GM21526 (cell line): Measurements from ENCODE around the gene HKDC1.
"Not testable (repeated sequence)": the region's sequence is repeated elsewhere in the genome, so short reads cannot be mapped to it uniquely, and the experiment has no call there.

ENCODE experiments used
- ATAC-seq: cut with Tn5 transposase; IDR thresholded peaks from one replicate; pipeline ENCODE4 v1.9.1; 2021; ENCODE audit warnings: moderate library complexity; ENCODE audit not compliant: unreplicated experiment, low FRiP score

Gene HKDC1

DNA sequence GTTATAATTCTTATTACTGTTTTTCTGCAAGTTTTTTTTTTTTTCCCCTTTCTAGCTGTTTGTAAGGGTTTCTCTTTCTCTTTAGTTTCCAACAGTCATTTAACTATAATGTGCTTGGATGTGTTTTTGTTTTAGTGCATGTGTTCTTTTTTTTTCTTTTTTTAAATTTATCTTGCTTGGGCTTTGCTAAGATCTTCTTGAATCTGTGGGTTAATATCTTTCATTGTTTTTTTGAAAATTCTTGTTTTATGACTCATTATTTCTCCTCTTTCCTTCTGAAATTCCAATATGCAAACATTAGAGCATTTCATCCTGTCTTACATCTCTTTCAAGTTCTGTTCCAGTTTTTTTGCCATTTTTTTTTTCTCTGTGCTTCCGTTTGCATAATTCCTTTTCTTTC, 52.5 kb downstream of the HKDC1 start:
- ATAC-seq: no peak

DNA sequence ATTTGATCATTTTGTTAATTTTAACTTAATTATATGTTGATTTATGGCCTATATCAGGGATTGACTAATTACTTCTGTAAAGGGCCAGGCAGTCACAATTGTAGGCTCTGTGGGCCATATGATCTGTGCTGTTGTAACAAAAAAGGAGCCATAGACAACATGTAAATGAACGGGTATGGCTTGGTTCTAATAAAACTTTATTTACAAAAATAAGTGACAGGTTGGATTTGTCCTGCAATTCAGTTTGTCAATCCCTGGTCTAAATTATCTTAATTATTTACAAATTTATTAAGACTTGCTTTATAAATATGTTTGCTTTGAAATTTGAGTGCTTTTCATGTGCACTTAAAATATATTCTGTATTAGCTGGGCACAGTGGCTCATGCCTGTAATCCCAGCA, 55.3 kb downstream of the HKDC1 start:
- ATAC-seq: no peak

DNA sequence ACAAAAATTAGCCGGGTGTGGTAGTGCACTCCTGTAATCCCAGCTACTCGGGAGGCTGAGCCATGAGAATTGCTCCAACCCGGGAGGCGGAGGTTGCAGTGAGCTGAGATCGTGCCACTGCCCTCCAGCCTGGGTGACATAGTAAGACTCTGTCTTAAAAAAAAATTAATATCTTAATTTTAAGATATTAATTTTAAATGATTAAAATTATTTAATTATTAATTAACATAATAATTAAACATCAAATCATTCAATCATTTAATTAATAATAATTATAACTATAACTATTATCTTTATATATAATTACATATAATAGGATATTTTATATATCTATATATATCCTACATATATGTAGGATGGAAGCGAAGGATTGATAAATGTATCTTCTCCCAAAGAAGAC, 56.4 kb downstream of the HKDC1 start:
- no peak for ATAC-seq

DNA sequence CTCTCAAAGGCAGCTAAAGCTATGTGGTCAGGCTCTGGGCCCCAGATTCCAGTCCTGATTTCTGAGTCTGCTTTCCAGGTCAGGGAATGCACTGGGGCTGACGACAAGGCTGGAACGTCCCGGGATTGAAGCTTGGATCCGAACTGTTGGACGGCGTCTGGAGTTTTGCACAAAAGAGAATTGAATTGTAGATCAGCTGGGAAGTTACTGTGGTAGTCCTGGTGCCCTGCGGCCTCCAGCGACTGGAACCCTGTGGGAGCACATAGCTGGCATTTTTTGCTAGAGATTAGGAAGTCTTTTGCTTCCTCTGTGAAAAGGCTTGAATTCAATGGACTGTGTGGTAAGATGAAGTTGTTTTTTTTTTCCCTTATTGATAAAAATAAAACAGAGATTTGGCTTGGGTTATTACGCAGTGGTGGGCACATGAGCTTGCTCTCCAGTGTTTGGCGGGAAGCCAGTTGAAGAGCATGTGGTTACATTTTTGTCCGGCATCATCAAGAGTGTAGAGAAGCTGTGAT, 58.4 kb downstream of the HKDC1 start, which contains the start of gene HK1:
TSS of gene HK1 (plus strand) at position 51 of the 518 bp plus-strand sequence.
- ATAC-seq: no peak

DNA sequence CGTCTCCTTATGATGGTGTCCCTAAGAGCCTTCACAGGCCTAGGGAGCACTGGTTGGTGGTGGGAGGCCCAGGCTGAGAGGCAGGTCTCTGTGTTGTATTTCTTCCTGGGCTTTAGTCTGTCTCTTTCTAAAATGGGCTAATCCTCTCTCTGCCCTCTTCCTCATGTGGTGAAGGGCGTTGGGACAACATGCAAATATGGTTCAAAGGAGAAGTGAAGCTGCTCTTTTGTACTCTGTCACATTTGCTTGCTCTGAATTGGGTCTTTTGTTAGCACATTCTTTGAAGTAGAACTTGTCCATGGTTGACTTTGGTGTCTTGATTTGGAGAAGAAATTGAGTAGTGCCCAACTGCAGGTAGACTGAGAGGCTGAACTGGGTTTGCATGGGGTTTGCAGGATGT, 59.0 kb downstream of the HKDC1 start:
- no peak for ATAC-seq

DNA sequence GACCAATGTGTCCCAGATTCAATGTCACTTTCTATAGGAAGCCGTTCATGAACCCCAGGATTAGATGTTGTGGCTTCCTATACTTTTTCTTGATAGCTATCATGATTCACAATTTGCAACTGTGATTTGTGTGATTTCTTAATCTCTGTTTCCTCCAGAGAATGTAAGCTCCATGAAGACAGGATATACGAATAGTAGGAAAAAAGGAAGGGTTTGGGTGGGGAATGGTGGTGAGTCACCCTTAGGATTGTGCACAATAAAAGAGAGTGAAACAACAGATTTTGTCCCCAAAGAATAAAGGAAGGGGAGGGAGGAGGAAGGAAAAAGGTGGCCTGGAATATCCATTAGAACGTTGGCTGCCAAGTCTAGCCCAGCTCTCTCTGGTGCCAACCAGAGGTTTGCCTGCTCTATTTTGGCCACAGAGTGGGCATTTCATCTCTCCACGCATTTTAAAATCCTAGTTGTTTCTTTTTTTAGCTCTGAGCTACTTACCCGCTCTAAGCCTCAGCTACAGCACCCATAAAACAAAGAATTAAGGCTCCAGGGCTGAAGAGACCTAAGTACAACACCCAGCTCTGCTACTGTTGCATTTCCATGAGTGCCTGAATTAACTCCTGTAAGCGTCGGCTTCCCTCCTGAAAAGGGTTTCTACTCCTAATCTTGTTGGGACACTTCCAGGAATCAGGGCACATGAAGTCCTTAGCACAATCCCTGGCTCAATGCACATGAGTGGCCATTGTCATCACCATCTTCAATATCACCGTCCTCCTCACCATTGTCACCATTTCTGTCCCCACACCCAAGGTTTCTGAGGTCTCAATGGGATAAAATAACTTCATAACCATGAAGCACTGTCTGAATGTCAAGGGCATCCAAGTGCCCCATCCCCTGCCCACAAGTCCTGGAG, 61.6 kb downstream of the HKDC1 start:
- ATAC-seq: no peak

DNA sequence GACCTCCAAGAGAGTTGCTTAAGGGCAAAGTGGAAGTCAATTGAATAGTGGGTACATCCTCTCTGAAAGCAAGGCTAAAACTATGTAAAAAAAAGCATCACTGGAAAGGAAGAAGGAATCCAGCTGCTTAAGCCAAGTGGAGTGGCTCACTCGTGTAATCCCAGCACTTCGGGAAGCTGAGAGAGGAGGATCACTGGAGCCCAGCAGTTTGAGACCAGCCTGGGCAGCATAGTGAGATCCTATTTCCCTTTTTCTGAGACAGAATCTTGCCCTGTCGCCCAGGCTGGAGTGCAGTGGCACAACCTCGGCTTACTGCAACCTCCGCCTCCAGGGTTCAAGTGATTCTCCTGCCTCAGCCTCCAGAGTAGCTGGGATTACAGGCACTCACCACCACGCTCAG, 64.3 kb downstream of the HKDC1 start:
- ATAC-seq: not testable (repeated sequence)

DNA sequence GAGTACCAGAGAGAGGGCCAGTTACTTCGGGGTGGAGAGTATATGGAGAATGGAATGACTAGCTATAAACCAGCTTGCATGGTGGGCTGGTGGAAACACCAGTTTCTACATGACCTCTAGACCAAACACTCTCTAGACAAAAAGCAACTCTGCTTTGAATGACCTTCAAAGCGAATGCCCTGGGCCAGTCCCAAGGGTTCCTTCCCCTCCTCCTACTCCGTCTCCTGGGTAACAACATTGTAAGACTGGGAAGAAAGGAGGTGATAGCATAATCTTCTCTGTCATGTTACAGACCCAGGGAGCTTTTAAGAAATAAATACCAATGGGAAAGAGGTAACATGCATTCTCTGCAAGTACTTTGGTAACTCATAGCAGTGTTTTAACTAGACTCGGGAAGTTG, 65.6 kb downstream of the HKDC1 start:
- no peak for ATAC-seq

DNA sequence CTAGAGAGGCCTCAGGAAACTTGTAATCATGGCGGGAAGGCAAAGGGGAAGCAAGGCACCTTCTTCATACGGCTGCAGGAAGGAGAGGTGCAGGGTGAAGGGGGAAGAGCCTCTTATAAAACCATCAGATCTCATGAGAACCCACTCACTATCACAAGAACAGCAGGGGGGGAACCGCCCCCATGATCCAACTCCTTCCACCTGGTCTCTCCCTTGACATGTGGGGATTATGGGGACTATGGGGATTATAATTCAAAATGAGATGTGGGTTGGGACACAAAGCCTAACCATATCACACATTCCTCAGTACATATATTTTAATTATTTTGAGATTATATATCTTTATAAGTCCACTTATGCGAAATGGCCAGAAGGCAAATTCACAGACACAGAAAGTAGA, 67.0 kb downstream of the HKDC1 start:
- no peak for ATAC-seq

DNA sequence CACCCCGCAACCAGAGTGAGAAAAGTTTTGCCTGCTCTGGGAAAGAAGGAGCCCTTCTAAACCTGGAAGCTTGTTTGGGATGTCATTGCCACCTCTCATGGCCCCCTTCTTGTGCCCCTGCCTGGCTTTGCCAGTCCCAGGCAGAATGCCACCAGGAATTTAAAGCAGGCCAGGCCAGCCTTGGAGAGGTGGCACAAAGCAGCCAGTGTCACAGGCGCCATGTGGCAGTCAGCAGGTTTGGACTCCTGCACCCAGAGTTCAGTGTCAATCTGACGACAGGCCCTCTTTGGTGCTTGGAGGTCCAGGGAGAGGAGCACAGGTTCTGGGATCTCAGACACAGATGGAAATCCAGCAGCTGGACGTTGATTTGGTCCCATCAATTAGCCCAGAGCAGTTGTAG, 70.9 kb downstream of the HKDC1 start:
- no peak for ATAC-seq

DNA sequence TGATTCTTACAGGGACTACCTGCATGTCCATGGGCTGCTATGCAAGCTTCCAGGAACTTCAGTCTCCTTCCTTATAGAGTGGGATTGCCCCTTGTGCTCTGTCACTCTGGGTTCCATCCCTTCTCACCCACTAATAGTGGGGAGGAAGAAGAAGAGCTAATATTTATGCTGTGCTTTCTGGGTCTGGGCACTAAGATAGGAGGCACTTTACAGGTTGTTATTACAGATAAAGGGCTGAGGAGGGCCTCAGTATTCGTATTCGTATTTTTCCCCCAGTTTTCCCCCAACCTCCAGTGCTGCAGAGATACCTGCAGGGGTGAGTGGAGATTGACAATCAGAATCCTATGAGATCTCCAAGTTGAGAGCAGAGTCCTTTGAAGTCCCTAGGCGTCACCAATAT, 72.3 kb downstream of the HKDC1 start:
- no peak for ATAC-seq

DNA sequence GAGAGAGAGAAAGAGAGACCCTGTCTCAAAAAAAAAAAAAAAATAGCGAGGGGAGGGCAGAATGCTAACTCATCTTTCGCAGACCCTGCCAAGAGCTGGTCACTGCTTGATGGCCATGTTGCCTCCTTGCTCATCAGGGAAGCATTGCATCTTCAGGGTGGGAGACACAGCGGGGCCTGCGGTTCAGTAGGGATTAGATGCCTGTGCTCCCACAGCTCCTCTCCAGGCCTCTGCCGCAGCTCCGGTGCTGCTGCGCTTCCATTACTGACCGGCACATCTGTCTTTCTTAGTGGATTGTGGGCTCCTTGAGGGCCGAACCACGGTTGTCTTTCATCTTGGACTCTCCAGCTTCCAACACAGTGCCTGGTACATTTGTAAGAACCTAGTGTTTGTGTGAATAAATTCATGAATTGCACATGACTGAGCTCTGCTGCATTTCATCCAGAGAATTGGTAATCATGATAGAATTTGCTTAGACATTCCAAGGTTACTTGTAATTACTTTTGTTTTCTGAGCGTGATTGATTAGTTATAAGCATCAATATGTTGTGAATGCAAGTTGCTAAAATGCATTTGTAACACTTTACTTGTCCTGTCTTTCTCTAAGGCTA, 75.0 kb downstream of the HKDC1 start:
- ATAC-seq: no peak

DNA sequence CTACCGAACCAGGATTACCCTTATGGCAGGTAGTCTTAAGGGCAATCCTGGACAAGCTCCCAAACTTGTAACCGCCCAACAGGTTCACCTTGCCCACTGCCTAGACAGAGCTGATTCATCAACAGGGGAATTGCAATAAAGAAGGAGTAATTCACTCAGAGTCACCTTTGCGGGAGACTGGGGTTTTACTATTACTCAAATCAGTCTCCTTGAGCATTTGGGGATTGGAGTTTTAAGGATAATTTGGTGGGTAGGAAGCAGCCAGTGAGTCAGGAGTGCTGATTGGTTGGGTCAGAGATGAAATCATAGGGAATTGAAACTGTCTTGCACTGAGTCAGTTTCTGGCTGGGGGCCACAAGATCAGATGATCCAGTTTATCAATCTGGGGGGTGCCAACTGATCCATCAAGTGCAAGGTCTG, 83.5 kb downstream of the HKDC1 start:
- ATAC-seq: no peak

DNA sequence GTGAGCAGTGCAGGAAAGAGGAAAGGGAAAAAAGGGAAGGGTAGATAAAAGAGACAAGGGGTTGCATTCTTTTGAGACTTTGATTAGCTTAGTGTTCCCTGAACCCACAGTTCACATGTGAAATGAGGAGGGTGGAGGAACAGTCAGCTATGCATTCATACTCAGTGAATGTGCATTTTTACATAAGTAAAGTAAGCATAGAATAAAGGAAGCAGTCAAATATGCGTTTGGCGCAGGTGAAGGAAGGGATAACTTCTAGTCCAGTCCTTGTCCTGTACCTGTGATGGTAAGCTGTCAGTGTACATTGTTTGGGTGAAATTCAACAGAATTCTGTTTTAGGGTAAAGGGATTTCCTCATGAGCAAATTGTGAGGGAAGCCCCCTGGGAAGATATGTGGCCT, 86.3 kb downstream of the HKDC1 start:
- no peak for ATAC-seq

DNA sequence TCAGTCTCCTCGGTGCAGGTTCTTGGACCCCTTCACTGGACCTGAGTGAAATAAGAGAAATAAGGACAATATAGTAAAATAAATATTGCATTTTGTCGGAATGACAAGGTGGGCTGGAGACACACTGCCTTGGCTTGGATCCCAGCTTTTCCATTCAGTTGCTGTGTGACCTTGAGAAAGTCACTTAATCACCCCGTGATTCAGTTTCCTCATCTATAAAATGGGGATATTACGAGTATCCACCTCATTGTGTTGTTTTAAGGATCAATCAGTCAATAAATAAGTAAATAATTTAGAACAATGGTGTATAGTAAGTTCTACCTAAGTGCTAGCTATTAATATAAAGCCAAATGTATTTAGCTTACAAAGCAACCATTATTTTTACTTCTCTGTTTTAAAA, 87.3 kb downstream of the HKDC1 start:
- ATAC-seq: no peak

DNA sequence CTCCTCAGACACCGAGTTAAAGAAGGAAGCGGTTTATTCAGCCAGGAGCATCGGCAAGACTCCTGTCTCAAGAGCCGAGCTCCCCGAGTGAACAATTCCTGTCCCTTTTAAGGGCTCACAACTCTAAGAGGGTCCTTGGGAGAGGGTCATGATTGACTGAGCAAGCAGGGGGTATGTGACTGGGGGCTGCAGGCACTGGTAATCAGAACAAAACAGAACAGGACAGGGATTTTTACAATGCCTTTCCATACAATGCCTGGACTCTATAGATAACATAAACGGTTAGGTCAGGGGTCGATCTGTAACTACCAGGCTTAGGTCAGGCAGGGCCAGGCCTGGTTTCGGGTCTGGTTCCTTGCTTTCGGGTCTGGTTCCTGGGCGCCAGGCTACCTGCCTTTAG, 88.2 kb downstream of the HKDC1 start:
- not testable (repeated sequence) for ATAC-seq

DNA sequence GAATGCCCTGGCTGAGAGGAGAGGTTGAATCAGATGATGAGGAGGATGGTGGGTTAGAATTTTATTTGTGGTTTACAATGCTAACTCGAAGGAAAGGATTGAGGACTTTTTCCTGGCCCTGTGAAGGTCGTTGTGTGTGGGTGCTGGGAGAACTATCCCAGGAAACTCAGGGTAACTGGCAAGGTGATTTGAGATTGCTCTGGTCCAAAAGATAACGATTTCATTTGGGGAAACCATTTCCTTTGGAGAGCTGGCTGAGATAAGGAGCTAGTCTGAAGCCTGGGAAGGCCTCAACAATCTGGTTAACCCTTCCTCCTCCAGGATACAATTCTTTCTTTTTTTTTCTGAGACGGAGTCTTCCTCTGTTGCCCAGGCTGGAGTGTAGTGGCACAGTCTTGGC, 91.2 kb downstream of the HKDC1 start:
- no peak for ATAC-seq

DNA sequence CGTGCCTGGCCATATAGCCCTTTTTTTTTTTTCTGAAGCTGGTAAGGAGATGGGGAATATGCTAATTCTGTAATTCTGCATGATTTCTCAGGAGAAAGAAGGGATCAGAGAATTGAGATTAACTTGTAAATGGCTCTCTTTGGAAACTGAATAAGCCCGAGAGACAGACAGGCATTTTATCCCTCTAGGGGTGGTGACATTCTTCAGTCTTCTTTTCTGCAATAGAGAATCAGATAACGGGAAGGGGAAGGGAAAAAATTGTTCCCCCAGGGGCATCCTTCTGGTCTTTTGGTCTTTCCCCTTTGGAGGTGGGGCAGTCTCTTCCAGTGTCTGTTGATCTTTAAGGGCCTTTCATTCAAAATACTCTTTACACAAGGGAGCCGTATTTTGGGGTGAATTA, 92.4 kb downstream of the HKDC1 start:
- ATAC-seq: no peak

DNA sequence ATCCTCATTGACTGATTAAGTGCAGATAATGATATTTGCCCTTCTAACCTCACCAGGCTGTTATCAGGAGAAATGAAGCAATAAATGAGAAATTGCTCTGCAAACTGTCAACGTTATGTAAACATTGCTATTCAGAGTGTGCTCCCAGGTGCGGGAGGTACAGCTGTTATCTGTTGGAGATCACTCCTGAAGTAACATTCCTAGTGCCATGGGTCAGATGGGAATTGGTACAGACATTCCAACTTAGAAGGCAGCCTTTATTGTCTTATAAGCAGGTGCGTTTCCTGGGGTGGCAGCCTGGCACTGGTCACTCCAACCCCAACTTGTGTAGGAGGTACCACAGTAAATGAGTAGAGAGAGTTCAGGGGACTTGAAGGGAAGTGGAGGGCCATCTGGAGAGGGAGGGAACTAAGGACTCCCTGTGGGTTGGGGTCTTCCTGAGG, 95.0 kb downstream of the HKDC1 start:
- no peak for ATAC-seq

DNA sequence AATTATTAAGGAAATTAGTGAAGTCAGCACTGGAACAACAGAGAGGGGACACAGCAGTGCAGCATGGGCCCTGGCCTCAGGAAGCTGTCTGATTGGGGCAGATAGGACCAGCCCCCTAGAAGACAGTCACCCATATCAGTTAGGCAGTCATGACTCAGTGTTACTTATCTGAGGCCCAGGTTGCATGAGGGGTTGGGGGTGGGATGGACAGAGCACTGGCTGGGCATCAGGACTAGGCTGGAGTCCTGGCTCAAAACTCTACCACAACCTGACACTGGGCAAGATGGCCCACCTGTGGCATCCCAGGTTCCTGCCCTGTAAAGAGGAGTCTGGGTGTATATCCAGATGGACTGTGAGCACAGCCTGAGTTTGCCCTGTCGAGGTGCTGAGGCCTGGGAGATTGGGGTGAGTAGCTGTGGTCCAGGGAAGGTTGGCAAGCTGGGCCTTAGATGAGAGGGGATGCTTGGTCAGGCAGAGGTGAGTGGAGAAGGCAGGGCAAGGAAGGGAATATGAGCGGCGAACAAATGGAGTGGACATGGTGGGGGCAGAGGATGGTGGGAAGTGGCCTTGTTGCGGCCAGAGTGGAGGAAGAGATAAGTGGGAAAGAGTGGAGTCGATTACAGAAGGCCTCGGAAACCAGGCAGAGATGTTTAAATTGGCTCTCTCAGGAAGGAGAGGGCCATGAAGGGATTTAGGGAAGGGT, 95.6 kb downstream of the HKDC1 start:
- no peak for ATAC-seq
